ENCODE data around the gene CTDSP1.

DNA sequence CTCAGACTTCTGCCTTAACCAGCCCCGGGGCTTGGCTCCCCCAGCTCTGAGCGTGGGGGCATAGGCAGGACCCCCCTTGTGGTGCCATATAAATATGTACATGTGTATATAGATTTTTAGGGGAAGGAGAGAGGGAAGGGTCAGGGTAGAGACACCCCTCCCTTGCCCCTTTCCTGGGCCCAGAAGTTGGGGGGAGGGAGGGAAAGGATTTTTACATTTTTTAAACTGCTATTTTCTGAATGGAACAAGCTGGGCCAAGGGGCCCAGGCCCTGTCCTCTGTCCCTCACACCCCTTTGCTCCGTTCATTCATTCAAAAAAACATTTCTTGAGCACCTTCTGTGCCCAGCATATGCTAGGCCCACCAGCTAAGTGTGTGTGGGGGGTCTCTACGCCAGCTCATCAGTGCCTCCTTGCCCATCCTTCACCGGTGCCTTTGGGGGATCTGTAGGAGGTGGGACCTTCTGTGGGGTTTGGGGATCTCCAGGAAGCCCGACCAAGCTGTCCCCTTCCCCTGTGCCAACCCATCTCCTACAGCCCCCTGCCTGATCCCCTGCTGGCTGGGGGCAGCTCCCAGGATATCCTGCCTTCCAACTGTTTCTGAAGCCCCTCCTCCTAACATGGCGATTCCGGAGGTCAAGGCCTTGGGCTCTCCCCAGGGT is 5.5 kb downstream of the CTDSP1 start:
- TF ChIP-seq, protein P1, sequence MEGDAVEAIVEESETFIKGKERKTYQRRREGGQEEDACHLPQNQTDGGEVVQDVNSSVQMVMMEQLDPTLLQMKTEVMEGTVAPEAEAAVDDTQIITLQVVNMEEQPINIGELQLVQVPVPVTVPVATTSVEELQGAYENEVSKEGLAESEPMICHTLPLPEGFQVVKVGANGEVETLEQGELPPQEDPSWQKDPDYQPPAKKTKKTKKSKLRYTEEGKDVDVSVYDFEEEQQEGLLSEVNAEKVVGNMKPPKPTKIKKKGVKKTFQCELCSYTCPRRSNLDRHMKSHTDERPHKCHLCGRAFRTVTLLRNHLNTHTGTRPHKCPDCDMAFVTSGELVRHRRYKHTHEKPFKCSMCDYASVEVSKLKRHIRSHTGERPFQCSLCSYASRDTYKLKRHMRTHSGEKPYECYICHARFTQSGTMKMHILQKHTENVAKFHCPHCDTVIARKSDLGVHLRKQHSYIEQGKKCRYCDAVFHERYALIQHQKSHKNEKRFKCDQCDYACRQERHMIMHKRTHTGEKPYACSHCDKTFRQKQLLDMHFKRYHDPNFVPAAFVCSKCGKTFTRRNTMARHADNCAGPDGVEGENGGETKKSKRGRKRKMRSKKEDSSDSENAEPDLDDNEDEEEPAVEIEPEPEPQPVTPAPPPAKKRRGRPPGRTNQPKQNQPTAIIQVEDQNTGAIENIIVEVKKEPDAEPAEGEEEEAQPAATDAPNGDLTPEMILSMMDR (IDR thresholded peaks at IDR 0.05): no peak
- no peak for TF ChIP-seq POLR2A (IDR thresholded peaks at IDR 0.05)

All from right lobe of liver (tissue), 4 donors.